Measurements from ENCODE around the gene VSTM4.

Gene VSTM4

GRCh38 chr10:49115015-49115795, at the start of gene VSTM4:
Gene VSTM4 (minus strand): TSS chr10:49115522. CDS start chr10:49115485, 37 bp downstream.
- no peak for DNase-seq

GRCh38 chr10:49164559-49165188, 49.4 kb upstream of the VSTM4 start:
- DNase-seq, result no peak

GRCh38 chr10:49163741-49164140, 48.4 kb upstream of the VSTM4 start:
- no peak for DNase-seq

GRCh38 chr10:49162761-49163310, 47.5 kb upstream of the VSTM4 start:
- no peak for DNase-seq

- DNase-seq, result no peak
Observed at GRCh38 chr10:49162063-49162462, 46.7 kb upstream of the VSTM4 start.

- no peak for DNase-seq
Observed at GRCh38 chr10:49161411-49161997, 46.2 kb upstream of the VSTM4 start.

- no peak for DNase-seq
Observed at GRCh38 chr10:49160814-49161213, 45.5 kb upstream of the VSTM4 start.

- DNase-seq, result no peak
Observed at GRCh38 chr10:49160110-49160509, 44.8 kb upstream of the VSTM4 start.

GRCh38 chr10:49158915-49159314, 43.6 kb upstream of the VSTM4 start:
- no peak for DNase-seq

GRCh38 chr10:49158404-49158803, 43.1 kb upstream of the VSTM4 start:
- DNase-seq, result no peak

GRCh38 chr10:49157229-49157628, 41.9 kb upstream of the VSTM4 start:
- DNase-seq, result no peak

GRCh38 chr10:49154641-49155040, 39.3 kb upstream of the VSTM4 start:
- DNase-seq, result no peak

- no peak for DNase-seq
Observed at GRCh38 chr10:49153971-49154370, 38.6 kb upstream of the VSTM4 start.

GRCh38 chr10:49153115-49153514, 37.8 kb upstream of the VSTM4 start:
- DNase-seq, result no peak

- DNase-seq, result no peak
Observed at GRCh38 chr10:49152663-49153062, 37.3 kb upstream of the VSTM4 start.

- no peak for DNase-seq
Observed at GRCh38 chr10:49152037-49152436, 36.7 kb upstream of the VSTM4 start.

- DNase-seq, result no peak
Observed at GRCh38 chr10:49151481-49151880, 36.2 kb upstream of the VSTM4 start.

GRCh38 chr10:49151025-49151445, 35.7 kb upstream of the VSTM4 start:
- no peak for DNase-seq

- DNase-seq, result no peak
Observed at GRCh38 chr10:49150426-49150825, 35.1 kb upstream of the VSTM4 start.

- DNase-seq, result no peak
Observed at GRCh38 chr10:49149881-49150280, 34.6 kb upstream of the VSTM4 start.

- no peak for DNase-seq
Observed at GRCh38 chr10:49144058-49144720, 28.9 kb upstream of the VSTM4 start.

- DNase-seq, result no peak
Observed at GRCh38 chr10:49143249-49143648, 27.9 kb upstream of the VSTM4 start.

Measured in NCI-H1048 (cell line).